ENCODE measurements around the gene NELFCD. TPM values are rescaled to one million over a fixed set of nuclear protein-coding genes. Genes with fewer than 3 reads are reported as not detected.

NELFCD gene
- total and polyA plus RNA-seq, 2 donors (not counting 1 experiment from before 2014, with no cell fraction given) = 80.2 to 107 TPM

- ChIA-PET POLR2A (no interaction called here), CTCF (interaction anchor here (0.7 kb wide), 2 partner anchors 112 to 1273 kb away, joined by 3 to 4 read pairs; no protein-coding TSS in a partner anchor)
- 100% methylated on average over 1 of the region's 3 CpGs for WGBS (ENCODE audit: insufficient coverage)
- H3K79me2 ChIP-seq (ENCODE audit: control insufficient read depth, insufficient read depth, low read length) = peaks cover 6% of the 10 kb centered on the region
- H3K36me3 ChIP-seq (replicated peaks in 1 of 2; ENCODE audit: control extremely low read depth in 1 of 2, control insufficient read depth in 1 of 2, extremely low read depth in 1 of 2, insufficient read depth in 2 of 2, low read length in 1 of 2) = no peaks in the 10 kb centered on the region
- no peak overlapping the region for H3K9ac ChIP-seq (ENCODE audit: low read length)
- Mint-ChIP-seq H3K27me3 (no peaks in the 10 kb centered on the region), H3K9me3 (ENCODE audit: insufficient read depth) (no peaks in the 10 kb centered on the region), H3K27ac (no peak overlapping the region), H3K4me3 (no peak overlapping the region), H3K4me1 (peaks cover 24% of the 10 kb centered on the region)
- intact Hi-C loops (cut with micrococcal nuclease) = no loop called here
- DNase-seq = no peak
- TF ChIP-seq EZH2 (IDR thresholded peaks at IDR 0.05; ENCODE audit: borderline replicate concordance, insufficient read depth, low read depth, low read length, poor library complexity, severe bottlenecking) (no peak), CTCF (IDR thresholded peaks at IDR 0.05) (no peak)
- H3K4me1 ChIP-seq (ENCODE audit: control insufficient read depth in 2 of 2, insufficient read depth in 2 of 2, low read length in 2 of 2) = peaks cover 11 to 22% of the 10 kb centered on the region in 2 donors
- H2AFZ ChIP-seq (ENCODE audit: insufficient read depth, low read depth, low read length, poor library complexity, severe bottlenecking) = no peak overlapping the region
- H3K4me2 ChIP-seq (replicated peaks; ENCODE audit: low read depth, low read length, poor library complexity, severe bottlenecking) = no peak overlapping the region
- H3K27me3 ChIP-seq (replicated peaks in 1 of 4; ENCODE audit: control extremely low read depth in 1 of 4, control insufficient read depth in 3 of 4, insufficient read depth in 4 of 4, low read length in 3 of 4) = no peaks in the 10 kb centered on the region
- H3K4me3 ChIP-seq (ENCODE audit: control extremely low read depth in 1 of 5, extremely low read depth in 1 of 5, insufficient read depth in 1 of 5, low read depth in 2 of 5, low read length in 4 of 5) = no peak overlapping the region
- no peak overlapping the region for H3K27ac ChIP-seq (ENCODE audit: low read length in 2 of 2)
- H3K9me3 ChIP-seq (ENCODE audit: control extremely low read depth in 1 of 3, control insufficient read depth in 2 of 3, insufficient read depth in 1 of 3, low read length in 2 of 3) = peaks cover 1 to 9% (median 7%) of the 10 kb centered on the region in 3 donors
- H4K20me1 ChIP-seq (ENCODE audit: control insufficient read depth, insufficient read depth, low read length, poor library complexity, severe bottlenecking) = no peaks in the 10 kb centered on the region
- ATAC-seq (ENCODE audit: low read depth) = no peak
These were observed 4.9 kb upstream of the NELFCD start for GRCh38 chr20:58976061-58976730.
